MM.1S (cell line): ENCODE results near the gene LMO7.

Experiments
- DNase-seq: peaks from one replicate; pipeline ENCODE4 v3.0.0-alpha.2; 2015
- H2AFZ ChIP-seq: fragments of 300-600 bp; sonication (generic); 2 replicates; pipeline ENCODE4 v1.6.0; 2016; ENCODE audit warnings: antibody characterized with exemption, low read length
- H3F3A ChIP-seq: fragments of 300-600 bp; sonication (generic); 2 replicates; pipeline ENCODE4 v1.6.1; 2016; ENCODE audit warnings: mild to moderate bottlenecking, antibody characterized with exemption, low read length, moderate library complexity, mixed read lengths; ENCODE audit not compliant: insufficient read depth
- H3K27ac ChIP-seq: fragments of 300-600 bp; sonication (generic); 2 replicates; pipeline ENCODE4 v1.5.1; 2016; ENCODE audit warnings: mild to moderate bottlenecking, low read length
- H3K27me3 ChIP-seq: fragments of 300-600 bp; sonication (generic); replicated peaks from 2 replicates; pipeline ENCODE4 v1.6.0; 2016; ENCODE audit warnings: low read length; ENCODE audit not compliant: insufficient read depth
- H3K36me3 ChIP-seq: fragments of 300-600 bp; sonication (generic); replicated peaks from 2 replicates; pipeline ENCODE4 v1.6.1; 2016; ENCODE audit warnings: mild to moderate bottlenecking, low read length, mixed read lengths; ENCODE audit not compliant: insufficient read depth
- H3K4me1 ChIP-seq: fragments of 300-600 bp; sonication (generic); 2 replicates; pipeline ENCODE4 v1.6.1; 2016; ENCODE audit warnings: low read length, mixed read lengths
- H3K4me2 ChIP-seq: fragments of 300-600 bp; sonication (generic); 2 replicates; pipeline ENCODE4 v1.6.0; 2016; ENCODE audit warnings: low read depth, low read length
- H3K4me3 ChIP-seq: fragments of 300-600 bp; sonication (generic); 2 replicates; pipeline ENCODE4 v1.5.1; 2016; ENCODE audit warnings: low read length, mixed read lengths
- H3K79me2 ChIP-seq: fragments of 300-600 bp; sonication (generic); 2 replicates; pipeline ENCODE4 v1.6.1; 2016; ENCODE audit warnings: mixed run types, low read length, mixed read lengths
- H3K9ac ChIP-seq: fragments of 300-600 bp; sonication (generic); 2 replicates; pipeline ENCODE4 v1.6.1; 2016; ENCODE audit warnings: low read length, mixed read lengths
- H3K9me2 ChIP-seq: fragments of 300-600 bp; sonication (generic); replicated peaks from 2 replicates; pipeline ENCODE4 v1.6.1; 2016; ENCODE audit warnings: mild to moderate bottlenecking, low read length, mixed read lengths; ENCODE audit not compliant: insufficient read depth
- H3K9me3 ChIP-seq: fragments of 300-600 bp; sonication (generic); replicated peaks from 2 replicates; pipeline ENCODE4 v1.6.1; 2016; ENCODE audit warnings: mild to moderate bottlenecking, low read length, mixed read lengths; ENCODE audit not compliant: insufficient read depth
- H4K20me1 ChIP-seq: fragments of 300-600 bp; sonication (generic); 2 replicates; pipeline ENCODE4 v1.6.1; 2016; ENCODE audit warnings: mild to moderate bottlenecking, low read length, moderate library complexity, mixed read lengths; ENCODE audit not compliant: insufficient read depth
- EZH2 ChIP-seq: fragments of 300-600 bp; sonication (generic); optimal IDR thresholded peaks from 2 replicates; pipeline ENCODE3; 2017; ENCODE audit warnings: low read depth, mild to moderate bottlenecking, antibody characterized with exemption, low read length, mixed read lengths
- EZH2phosphoT487 ChIP-seq: fragments of 300-600 bp; sonication (generic); IDR thresholded peaks from 2 replicates; pipeline ENCODE4 v1.6.1; 2018; ENCODE audit warnings: antibody characterized with exemption, low read length
- TF ChIP-seq, protein P1 (sequence below): fragments of 300-600 bp; sonication (generic); IDR thresholded peaks from 2 replicates; pipeline ENCODE4 v1.5.1; 2016; ENCODE audit warnings: antibody characterized with exemption, low read length, mixed read lengths

LMO7 gene

DNA sequence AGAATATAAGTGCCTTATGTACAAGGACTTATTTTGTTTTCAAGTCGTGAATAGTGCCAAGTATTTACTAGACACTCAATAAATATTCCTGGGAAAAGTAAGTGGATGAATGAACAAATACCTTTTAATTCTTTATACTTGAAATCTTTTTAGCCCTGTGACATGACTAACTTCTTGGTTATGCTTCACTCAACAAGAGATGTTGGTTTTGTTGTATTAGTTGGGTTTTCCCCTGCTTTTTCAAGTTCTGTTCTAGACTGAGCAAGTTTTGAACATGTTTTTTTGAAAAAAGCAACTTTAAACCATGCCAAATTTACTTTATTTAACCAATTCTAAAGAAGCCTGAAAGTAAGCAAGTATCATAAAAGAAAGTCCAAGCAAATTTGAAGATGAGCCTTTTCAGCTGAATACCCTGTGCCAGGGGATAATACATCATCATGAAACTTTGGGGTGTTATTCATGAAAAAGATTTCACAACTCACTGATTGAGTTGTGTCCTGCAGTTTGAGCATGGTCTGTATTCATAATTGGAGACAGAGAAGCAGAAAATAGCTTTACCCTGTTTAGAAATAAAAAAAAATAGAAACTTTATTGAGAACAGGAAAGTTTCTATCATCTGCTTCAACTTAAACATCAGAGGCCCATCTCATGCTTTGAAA, 11.1 kb downstream of the LMO7 start:
- DNase-seq, result no peak
- Histone ChIP-seq H4K20me1 (no peaks in the 10 kb centered on the region), H3K27ac (no peak overlapping the region), H3K4me3 (no peak overlapping the region), H3K9ac (no peak overlapping the region), H3K27me3 (no peaks in the 10 kb centered on the region), H3K9me2 (no peaks in the 10 kb centered on the region), H3K4me1 (no peaks in the 10 kb centered on the region), H3K9me3 (no peaks in the 10 kb centered on the region), H2AFZ (no peak overlapping the region), H3K36me3 (no peaks in the 10 kb centered on the region), H3F3A (no peaks in the 10 kb centered on the region), H3K79me2 (no peaks in the 10 kb centered on the region), H3K4me2 (no peak overlapping the region)
- TF ChIP-seq EZH2phosphoT487, result no peak

GRCh38 chr13:75648446-75648845, 12.3 kb downstream of the LMO7 start:
- no peaks in the 10 kb centered on the region for H3K9me3 ChIP-seq
- no peaks in the 10 kb centered on the region for H4K20me1 ChIP-seq
- no peaks in the 10 kb centered on the region for H3K9me2 ChIP-seq
- H3K36me3 ChIP-seq, result no peaks in the 10 kb centered on the region
- no peak overlapping the region for H2AFZ ChIP-seq
- H3K9ac ChIP-seq, result no peak overlapping the region
- no peak for DNase-seq
- H3F3A ChIP-seq, result no peaks in the 10 kb centered on the region
- H3K79me2 ChIP-seq, result no peaks in the 10 kb centered on the region
- H3K4me1 ChIP-seq, result no peaks in the 10 kb centered on the region
- H3K27ac ChIP-seq, result no peak overlapping the region
- no peak overlapping the region for H3K4me3 ChIP-seq
- H3K4me2 ChIP-seq, result no peak overlapping the region
- no peaks in the 10 kb centered on the region for H3K27me3 ChIP-seq
- TF ChIP-seq EZH2 (no peak), EZH2phosphoT487 (no peak)
- TF ChIP-seq, protein P1, sequence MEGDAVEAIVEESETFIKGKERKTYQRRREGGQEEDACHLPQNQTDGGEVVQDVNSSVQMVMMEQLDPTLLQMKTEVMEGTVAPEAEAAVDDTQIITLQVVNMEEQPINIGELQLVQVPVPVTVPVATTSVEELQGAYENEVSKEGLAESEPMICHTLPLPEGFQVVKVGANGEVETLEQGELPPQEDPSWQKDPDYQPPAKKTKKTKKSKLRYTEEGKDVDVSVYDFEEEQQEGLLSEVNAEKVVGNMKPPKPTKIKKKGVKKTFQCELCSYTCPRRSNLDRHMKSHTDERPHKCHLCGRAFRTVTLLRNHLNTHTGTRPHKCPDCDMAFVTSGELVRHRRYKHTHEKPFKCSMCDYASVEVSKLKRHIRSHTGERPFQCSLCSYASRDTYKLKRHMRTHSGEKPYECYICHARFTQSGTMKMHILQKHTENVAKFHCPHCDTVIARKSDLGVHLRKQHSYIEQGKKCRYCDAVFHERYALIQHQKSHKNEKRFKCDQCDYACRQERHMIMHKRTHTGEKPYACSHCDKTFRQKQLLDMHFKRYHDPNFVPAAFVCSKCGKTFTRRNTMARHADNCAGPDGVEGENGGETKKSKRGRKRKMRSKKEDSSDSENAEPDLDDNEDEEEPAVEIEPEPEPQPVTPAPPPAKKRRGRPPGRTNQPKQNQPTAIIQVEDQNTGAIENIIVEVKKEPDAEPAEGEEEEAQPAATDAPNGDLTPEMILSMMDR, result no peak

DNA sequence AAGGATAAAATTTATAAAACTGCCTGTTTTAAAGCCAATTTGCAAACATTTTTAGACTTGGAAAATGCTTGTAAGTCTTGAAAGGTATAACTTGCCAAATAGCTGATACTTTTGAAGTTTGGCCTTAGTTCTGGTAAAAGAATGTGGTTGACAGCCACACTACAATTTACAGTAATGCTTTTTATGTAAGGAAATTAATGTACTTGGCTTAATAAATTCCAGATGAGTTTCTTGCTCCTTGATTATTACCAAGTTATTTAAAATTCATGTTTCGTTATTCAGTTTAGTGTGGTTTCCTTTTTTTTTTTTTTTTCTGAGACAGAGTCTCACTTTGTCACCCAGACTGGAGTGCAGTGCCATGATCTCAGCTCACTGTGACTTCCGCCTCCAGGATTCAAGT, 14.9 kb downstream of the LMO7 start:
- no peaks in the 10 kb centered on the region for H3F3A ChIP-seq
- no peak for DNase-seq
- no peak overlapping the region for H2AFZ ChIP-seq
- H3K9me2 ChIP-seq, result no peaks in the 10 kb centered on the region
- no peak overlapping the region for H3K4me3 ChIP-seq
- no peak for TF ChIP-seq EZH2phosphoT487
- no peak for TF ChIP-seq EZH2
- TF ChIP-seq, protein P1, result no peak
- no peak overlapping the region for H3K4me2 ChIP-seq
- H3K4me1 ChIP-seq, result no peaks in the 10 kb centered on the region
- H4K20me1 ChIP-seq, result no peaks in the 10 kb centered on the region
- no peaks in the 10 kb centered on the region for H3K79me2 ChIP-seq
- H3K9me3 ChIP-seq, result no peaks in the 10 kb centered on the region
- H3K27me3 ChIP-seq, result no peaks in the 10 kb centered on the region
- no peaks in the 10 kb centered on the region for H3K36me3 ChIP-seq
- no peak overlapping the region for H3K27ac ChIP-seq
- no peak overlapping the region for H3K9ac ChIP-seq

GRCh38 chr13:75652726-75653125, 16.6 kb downstream of the LMO7 start:
- Histone ChIP-seq H3K27ac (no peak overlapping the region), H3K9ac (no peak overlapping the region), H3K27me3 (no peaks in the 10 kb centered on the region), H3K9me3 (no peaks in the 10 kb centered on the region), H3K79me2 (no peaks in the 10 kb centered on the region), H3F3A (no peaks in the 10 kb centered on the region), H3K4me1 (no peaks in the 10 kb centered on the region), H2AFZ (no peak overlapping the region), H3K36me3 (no peaks in the 10 kb centered on the region), H4K20me1 (no peaks in the 10 kb centered on the region), H3K9me2 (no peaks in the 10 kb centered on the region), H3K4me2 (no peak overlapping the region), H3K4me3 (no peak overlapping the region)
- no peak for TF ChIP-seq EZH2
- TF ChIP-seq, protein P1, result no peak
- TF ChIP-seq EZH2phosphoT487, result no peak
- DNase-seq, result no peak
